NCI-H2029 (cell line): ENCODE data around the gene DIPK1A.

Experiments
- DNase-seq: peaks from one replicate; lab custom pipeline; 2025; lab: John Stamatoyannopoulos, UW

Gene DIPK1A

DNA sequence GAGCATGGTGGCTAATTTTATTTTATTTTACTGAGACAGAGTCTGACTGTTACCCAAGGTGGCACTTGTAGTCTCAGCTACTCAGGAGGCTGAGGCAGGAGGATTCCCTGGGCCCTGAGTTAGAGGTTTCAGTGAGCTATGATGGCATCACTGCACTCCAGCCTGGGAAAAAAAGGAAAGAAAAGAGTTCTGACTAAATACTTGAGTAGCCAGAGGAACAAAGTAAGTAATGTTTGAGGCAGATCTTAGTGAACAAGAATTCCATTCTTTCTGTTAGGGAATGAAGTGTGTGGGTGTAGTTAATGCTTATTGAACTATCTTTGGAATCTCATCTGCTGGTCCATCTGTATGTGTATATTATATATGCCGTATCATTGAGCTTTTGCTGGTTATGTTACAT lies 163.3 kb downstream of the DIPK1A start:
- no peak for DNase-seq

DNA sequence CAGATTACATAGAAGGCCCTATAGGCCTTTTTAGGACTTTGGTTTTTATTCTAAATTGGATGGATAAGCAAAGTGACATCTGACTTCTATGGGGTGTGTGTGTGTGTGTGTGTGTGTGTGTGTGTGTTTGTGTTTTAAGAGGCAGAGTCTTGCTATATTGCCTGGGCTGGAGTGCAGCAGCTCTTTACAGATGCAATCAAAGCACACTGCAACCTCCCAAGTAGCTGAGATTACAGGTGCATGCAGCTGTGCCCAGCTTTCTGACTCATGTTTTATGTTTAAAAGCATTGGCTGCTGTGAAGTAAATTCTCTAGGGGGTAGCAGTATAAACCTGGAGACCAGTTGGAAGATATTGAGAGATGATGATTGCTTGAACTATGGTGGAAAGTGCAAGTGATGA lies 164.0 kb downstream of the DIPK1A start:
- no peak for DNase-seq

DNA sequence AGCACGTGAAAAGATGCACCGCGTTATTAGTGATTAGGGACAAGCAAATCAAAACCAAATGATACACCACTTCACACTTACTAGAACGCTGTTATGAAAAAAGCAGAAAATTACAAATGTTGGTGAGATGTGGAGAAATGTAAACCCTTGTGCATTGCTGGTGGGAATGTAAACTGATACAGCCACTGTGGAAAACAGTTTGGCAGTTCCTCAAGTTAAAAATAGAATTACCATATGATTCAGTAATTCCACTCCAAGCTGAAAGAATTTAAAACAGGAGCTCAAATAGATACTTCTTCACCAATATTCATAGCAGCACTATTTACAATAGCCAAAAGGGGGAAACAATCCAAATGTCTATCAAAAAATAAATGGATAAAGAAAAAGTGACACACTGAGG lies 166.1 kb downstream of the DIPK1A start:
- no peak for DNase-seq

DNA sequence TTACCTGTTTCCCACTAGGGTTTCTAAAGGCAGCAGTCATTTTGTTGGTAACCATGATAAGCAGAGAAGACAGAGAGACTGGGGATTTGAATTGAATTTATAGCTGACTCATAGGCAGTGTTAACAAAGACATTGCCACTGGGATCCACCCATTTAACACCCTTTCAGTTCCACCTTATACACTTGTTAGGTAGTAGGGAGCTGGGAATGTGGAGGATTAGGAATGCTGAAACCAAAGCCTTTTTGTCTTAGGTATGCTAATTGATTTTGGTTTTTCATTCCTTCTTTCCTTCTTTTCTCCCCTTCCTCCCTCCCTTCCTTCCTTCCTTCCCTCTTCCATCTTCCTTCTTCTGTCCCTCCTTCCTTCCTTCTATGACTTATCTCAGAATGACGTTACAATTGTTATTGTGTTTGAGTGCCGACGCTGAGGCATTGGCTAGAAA lies 168.9 kb downstream of the DIPK1A start:
- DNase-seq = peak; percentile 23
